Spinal cord (tissue), 10 donors: ENCODE results near the gene TACO1. TPM values are rescaled to one million over a fixed set of nuclear protein-coding genes. Genes with fewer than 3 reads are reported as not detected.
A peak's percentile ranks its signal among the peaks of the same experiment; 100 is the strongest.

Experiments
- DNase-seq, 6 donors: peaks; one replicate each; pipeline versions ENCODE4 v3.0.0 to v3.0.0-alpha.2; 2013 to 2015; ENCODE audit warnings: low spot score in 6 of 6, low read depth in 4 of 6
- H3K27ac ChIP-seq: one replicate; pipeline ENCODE4 v1.5.1; 2013; ENCODE audit warnings: low read depth, low read length, control low read depth
- H3K27me3 ChIP-seq: one replicate; pipeline ENCODE4 v1.6.1; 2013; ENCODE audit warnings: low read length; ENCODE audit not compliant: control insufficient read depth, insufficient read depth
- H3K36me3 ChIP-seq: one replicate; pipeline ENCODE4 v1.6.1; 2013; ENCODE audit warnings: low read length; ENCODE audit not compliant: control insufficient read depth, insufficient read depth
- H3K4me1 ChIP-seq: one replicate; pipeline ENCODE4 v1.6.1; 2013; ENCODE audit warnings: low read length; ENCODE audit not compliant: control insufficient read depth, insufficient read depth
- H3K4me3 ChIP-seq: one replicate; pipeline ENCODE4 v1.5.1; 2013; ENCODE audit warnings: low read depth, low read length, control low read depth
- H3K9me3 ChIP-seq: one replicate; pipeline ENCODE4 v1.6.1; 2013; ENCODE audit warnings: low read length; ENCODE audit not compliant: control insufficient read depth, insufficient read depth
- WGBS: methylation state at CpG from one replicate; pipeline ENCODE4 v1.1.5; 2013; ENCODE audit warnings: missing lambda C conversion rate; ENCODE audit not compliant: insufficient coverage; 5-methylcytosine and 5-hydroxymethylcytosine counted together
- polyA plus RNA-seq, 2 donors: library from polyadenylated mRNA; unstranded; fragments of 120-200 nt; gene quantifications; one replicate each; pipeline ENCODE4 v1.2.1, GENCODE V29; 2013; ENCODE audit not compliant: insufficient read length in 2 of 2
- total RNA-seq, 2 donors: library from RNA; depleted of rRNA in 1 of 2; stranded (reverse); fragments of 120-200 nt in 1 of 2; fragments of >200 nt in 1 of 2; gene quantifications; one replicate each; pipeline versions ENCODE4 v1.2.3 to v1.2.4, GENCODE V29; 2013 to 2014
- donor health status: healthy.

TACO1 gene
- total and polyA plus RNA-seq, 4 donors = 10.3 to 21.1 (median 16.2) TPM

DNA sequence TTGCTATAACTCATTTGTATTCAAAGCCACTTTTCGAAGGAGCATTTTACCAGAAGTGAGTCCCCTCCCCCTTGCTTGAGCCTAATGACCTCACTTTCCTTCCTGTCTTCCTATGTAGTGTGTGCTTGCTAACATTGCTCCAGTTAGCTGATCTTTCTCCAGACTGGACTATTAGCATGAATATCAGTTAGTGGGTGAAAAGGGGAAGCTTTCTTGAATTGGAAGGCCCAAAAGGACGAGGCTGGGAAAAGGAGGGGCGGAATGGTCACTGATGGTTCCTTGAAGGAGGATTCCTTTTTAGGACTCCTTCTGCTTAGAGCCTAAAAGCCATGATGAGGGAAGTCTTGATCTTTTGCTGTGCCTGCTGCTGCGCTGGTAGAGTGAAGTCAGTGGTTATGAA is 33.5 kb downstream of the TACO1 start:
- peak overlapping the region; percentile 15 for H3K27ac ChIP-seq

DNA sequence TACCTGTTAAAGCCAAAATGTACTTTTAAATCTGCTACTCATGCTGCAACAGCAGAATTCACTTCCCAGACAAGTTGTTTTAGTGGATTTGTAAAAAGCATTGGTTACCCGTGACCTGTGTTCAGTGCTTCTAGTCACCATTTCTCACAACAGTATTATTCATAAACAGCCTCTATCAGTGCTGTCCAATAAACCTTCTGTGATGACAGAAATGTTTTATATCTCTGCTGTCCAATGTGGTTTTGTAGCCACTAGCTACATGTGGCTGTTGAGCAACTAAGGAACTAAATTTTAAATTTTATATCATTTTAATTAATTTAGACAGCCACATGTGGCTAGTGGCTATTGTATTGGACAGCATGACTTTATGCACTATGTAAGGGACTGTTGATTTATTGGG is 34.1 kb downstream of the TACO1 start:
- Histone ChIP-seq H3K36me3 (peaks cover 21% of the 10 kb centered on the region), H3K4me3 (no peak overlapping the region), H3K9me3 (no peaks in the 10 kb centered on the region), H3K27ac (no peak overlapping the region), H3K27me3 (no peaks in the 10 kb centered on the region), H3K4me1 (peaks cover 10% of the 10 kb centered on the region)
- WGBS = no CpG with 5 or more reads among the region's 1 CpG
- DNase-seq = no peak

More for the DNA sequence above, 33.5 kb downstream of the TACO1 start:
- WGBS = 73% methylated on average over 3 of the region's 4 CpGs
- Histone ChIP-seq H3K27me3 (no peaks in the 10 kb centered on the region), H3K4me1 (peaks cover 10% of the 10 kb centered on the region), H3K4me3 (no peak overlapping the region), H3K36me3 (peaks cover 21% of the 10 kb centered on the region), H3K9me3 (no peaks in the 10 kb centered on the region)
- DNase-seq = no peak

- H3K4me1 ChIP-seq = peaks cover 10% of the 10 kb centered on the region
- H3K27ac ChIP-seq = no peak overlapping the region
- no peak overlapping the region for H3K4me3 ChIP-seq
- H3K36me3 ChIP-seq = peaks cover 21% of the 10 kb centered on the region
- WGBS = no CpG with 5 or more reads among the region's 2 CpGs
- no peak for DNase-seq
- no peaks in the 10 kb centered on the region for H3K27me3 ChIP-seq
- no peaks in the 10 kb centered on the region for H3K9me3 ChIP-seq
Observed at GRCh38 chr17:63635290-63635689, 34.6 kb downstream of the TACO1 start.

DNA sequence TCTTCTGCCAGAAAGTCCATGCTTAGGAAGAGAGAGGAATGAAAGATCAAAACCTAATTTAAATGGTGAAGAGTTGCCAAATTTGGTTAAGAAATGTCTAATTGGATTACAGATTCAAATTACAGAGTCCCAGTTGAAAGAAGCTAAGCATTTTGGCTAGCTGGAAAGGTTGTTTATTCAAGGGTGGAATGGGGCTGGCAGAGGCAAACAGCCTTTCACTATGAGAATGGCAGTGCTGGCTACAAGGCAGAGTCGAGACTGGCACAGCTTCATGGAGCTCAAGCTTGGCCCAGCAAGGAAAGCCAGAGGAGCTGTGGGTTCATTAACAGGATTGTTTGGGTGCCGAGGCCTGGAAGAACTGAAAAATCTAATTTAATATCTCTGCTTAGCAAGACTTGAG is 35.1 kb downstream of the TACO1 start:
- Histone ChIP-seq H3K27ac (no peak overlapping the region), H3K36me3 (peaks cover 21% of the 10 kb centered on the region), H3K4me3 (no peak overlapping the region), H3K4me1 (peaks cover 10% of the 10 kb centered on the region), H3K9me3 (no peaks in the 10 kb centered on the region), H3K27me3 (no peaks in the 10 kb centered on the region)
- WGBS = 56% methylated on average over 1 of the region's 2 CpGs
- DNase-seq = peak in 2 of 6 donors; percentile 28 to 91

- Histone ChIP-seq H3K4me1 (peaks cover 10% of the 10 kb centered on the region), H3K4me3 (no peak overlapping the region), H3K27ac (no peak overlapping the region), H3K27me3 (no peaks in the 10 kb centered on the region), H3K36me3 (peaks cover 21% of the 10 kb centered on the region), H3K9me3 (no peaks in the 10 kb centered on the region)
- DNase-seq = no peak
- whole genome bisulfite sequencing = 56% methylated on average over 1 of the region's 1 CpG
Observed at GRCh38 chr17:63639125-63639524, 38.4 kb downstream of the TACO1 start.

DNA sequence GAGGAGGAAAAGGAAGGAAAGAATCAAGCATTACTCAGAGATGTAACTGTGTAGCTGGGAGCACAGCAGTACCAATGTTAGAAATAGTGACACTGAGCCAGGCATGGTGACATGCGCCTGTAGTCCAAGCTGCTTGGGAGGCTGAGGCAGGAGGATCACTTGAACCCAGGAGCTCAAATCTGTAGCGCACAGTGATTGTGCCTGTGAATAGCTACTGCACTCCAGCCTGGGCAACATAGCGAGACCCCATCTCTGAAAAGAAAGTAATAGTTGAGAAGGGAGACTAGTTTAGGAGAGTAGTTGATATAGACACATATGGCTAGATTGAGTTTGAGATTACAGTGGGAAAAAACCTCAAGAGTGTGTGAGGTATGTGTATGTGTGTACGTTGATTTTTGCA is 39.3 kb downstream of the TACO1 start:
- Histone ChIP-seq H3K27me3 (no peaks in the 10 kb centered on the region), H3K4me1 (peaks cover 10% of the 10 kb centered on the region), H3K4me3 (no peak overlapping the region), H3K36me3 (peaks cover 24% of the 10 kb centered on the region), H3K27ac (no peak overlapping the region), H3K9me3 (no peaks in the 10 kb centered on the region)
- 100% methylated on average over 3 of the region's 4 CpGs for WGBS
- DNase-seq = no peak

GRCh38 chr17:63641692-63642448 is 41.2 kb downstream of the TACO1 start:
- Histone ChIP-seq H3K27me3 (no peaks in the 10 kb centered on the region), H3K9me3 (no peaks in the 10 kb centered on the region), H3K4me3 (no peak overlapping the region), H3K27ac (no peak overlapping the region), H3K36me3 (peaks cover 26% of the 10 kb centered on the region), H3K4me1 (no peaks in the 10 kb centered on the region)
- DNase-seq = no peak
- WGBS = 83% methylated on average over 1 of the region's 4 CpGs

DNA sequence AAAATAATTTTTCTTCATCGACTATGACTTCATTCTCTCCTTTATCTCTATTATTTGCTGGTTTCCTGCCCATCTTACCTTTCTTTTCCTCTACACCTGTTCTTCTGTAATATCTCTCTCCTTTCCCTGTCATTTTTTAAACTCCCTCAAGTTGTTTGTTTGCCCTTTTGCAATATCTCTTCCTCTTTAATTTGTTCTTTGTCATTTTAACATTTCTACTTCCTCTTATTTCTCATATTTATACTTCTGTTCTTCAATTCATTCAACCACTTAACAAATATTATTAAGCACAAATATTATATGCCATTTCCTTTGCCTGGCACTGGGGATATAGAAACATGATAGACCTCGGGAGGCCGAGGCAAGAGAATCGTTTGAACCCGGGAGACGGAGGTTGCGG is 44.2 kb downstream of the TACO1 start:
- Histone ChIP-seq H3K27me3 (no peaks in the 10 kb centered on the region), H3K4me1 (no peaks in the 10 kb centered on the region), H3K36me3 (peaks cover 26% of the 10 kb centered on the region), H3K4me3 (no peak overlapping the region), H3K27ac (no peak overlapping the region), H3K9me3 (no peaks in the 10 kb centered on the region)
- 97% methylated on average over 7 of the region's 7 CpGs for WGBS
- no peak for DNase-seq

DNA sequence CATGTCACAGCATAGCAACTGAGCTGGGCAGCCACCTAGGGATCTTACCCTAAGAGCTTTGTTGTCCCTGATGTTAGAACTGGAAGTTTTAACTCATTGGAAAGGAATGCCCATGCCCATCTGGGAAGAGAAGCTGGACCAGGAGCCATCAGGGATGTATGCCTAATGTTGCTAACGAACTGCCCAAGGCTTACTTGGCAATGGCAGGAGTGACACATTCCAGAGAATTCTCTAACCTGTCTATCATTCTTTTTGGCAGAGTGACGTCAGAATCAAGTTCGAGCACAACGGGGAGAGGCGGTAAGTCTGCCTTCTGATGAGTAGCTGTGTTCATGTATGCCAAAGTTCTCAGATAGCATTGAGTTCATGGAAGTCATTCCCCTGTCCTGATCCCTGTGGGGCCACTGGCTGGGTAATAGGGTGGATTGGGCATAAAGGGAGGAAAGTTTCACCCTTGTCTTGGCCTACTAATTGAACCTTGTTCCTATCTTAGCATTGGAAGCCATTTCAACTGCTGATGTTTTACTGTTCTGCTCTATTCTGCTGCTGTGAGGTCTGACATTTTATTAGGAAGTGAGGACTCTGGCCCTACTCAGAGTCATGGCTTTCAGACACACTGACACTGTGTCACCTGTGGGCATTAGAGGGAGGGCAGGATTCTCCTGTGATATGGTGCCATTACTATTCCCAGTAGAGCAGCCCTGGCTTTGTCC is 45.2 kb downstream of the TACO1 start:
- DNase-seq = no peak
- 92% methylated on average over 5 of the region's 5 CpGs for WGBS
- Histone ChIP-seq H3K9me3 (no peaks in the 10 kb centered on the region), H3K36me3 (peaks cover 29% of the 10 kb centered on the region), H3K27me3 (no peaks in the 10 kb centered on the region), H3K27ac (no peak overlapping the region), H3K4me1 (no peaks in the 10 kb centered on the region), H3K4me3 (no peak overlapping the region)

DNA sequence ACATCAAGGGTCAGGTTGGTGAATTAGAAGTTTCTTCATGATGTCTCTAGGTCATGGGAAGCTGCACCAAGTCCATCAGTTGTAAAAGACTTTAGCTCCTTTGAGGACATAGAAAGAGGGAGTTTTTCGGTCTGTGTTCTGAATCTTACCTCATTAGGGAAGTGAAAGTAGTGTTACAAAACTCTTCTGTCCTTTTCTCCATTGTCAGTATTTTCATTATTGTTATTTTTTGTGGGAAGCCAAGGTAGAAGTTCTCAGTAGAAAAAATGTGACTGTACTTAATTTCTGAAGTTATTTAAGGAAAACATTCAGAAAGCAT is 45.8 kb downstream of the TACO1 start:
- no peak for DNase-seq
- peaks cover 29% of the 10 kb centered on the region for H3K36me3 ChIP-seq
- H3K4me3 ChIP-seq = no peak overlapping the region
- H3K27ac ChIP-seq = no peak overlapping the region
- no CpG with 5 or more reads among the region's 1 CpG for WGBS
- H3K4me1 ChIP-seq = no peaks in the 10 kb centered on the region
- no peaks in the 10 kb centered on the region for H3K9me3 ChIP-seq
- H3K27me3 ChIP-seq = no peaks in the 10 kb centered on the region
